Adrenal gland (tissue), 5 donors: ENCODE data around the gene FLT1.

ENCODE experiments used
- CTCF ChIP-seq, 6 experiments: fragments of 450-650 bp in 4 of 6; fragments of 200-600 bp in 2 of 6; sonication (generic) in 1 of 6; IDR thresholded peaks; 1 replicate in 5 of 6; 2 replicates in 1 of 6; pipeline versions ENCODE4 v1.5.1 to v1.8.0; 2016 to 2021; ENCODE audit warnings: antibody characterized with exemption in 6 of 6, mild to moderate bottlenecking in 2 of 6, moderate library complexity in 1 of 6
- POLR2A ChIP-seq, 2 donors: fragments of 450-650 bp; IDR thresholded peaks; one replicate each; pipeline ENCODE4 v1.6.1; 2017; ENCODE audit warnings: antibody characterized with exemption in 2 of 2, mild to moderate bottlenecking in 2 of 2, moderate library complexity in 1 of 2
- donor health status: DM: no; HTN: no; CAD: no.

GRCh38 chr13:28333204-28333881 is 161.6 kb downstream of the FLT1 start:
- TF ChIP-seq CTCF (IDR thresholded peaks at IDR 0.05), result no peak
- TF ChIP-seq POLR2A (IDR thresholded peaks at IDR 0.05), result no peak
